HEK293 (cell line): ENCODE measurements around the gene TMEM151A.

Experiments
- CTCF ChIP-seq: fragments of 450-650 bp; formaldehyde crosslinking; IDR thresholded peaks from 2 replicates; pipeline ENCODE4 v1.5.1; 2016; ENCODE audit warnings: missing biosample characterization, missing genetic modification characterization
- ZBTB44 ChIP-seq: fragments of 450-650 bp; IDR thresholded peaks from 2 replicates; pipeline ENCODE4 v1.5.1; 2018; ENCODE audit warnings: missing biosample characterization, mild to moderate bottlenecking, missing genetic modification characterization
- ZBTB7A ChIP-seq: fragments of 450-650 bp; formaldehyde crosslinking; IDR thresholded peaks from 2 replicates; pipeline ENCODE4 v1.5.1; 2016; ENCODE audit warnings: low read depth, missing biosample characterization, missing genetic modification characterization
- ZFHX2 ChIP-seq: fragments of 450-650 bp; formaldehyde crosslinking; conservative IDR thresholded peaks from 2 replicates; pipeline ENCODE4 v1.5.1; 2016; ENCODE audit warnings: missing biosample characterization, missing genetic modification characterization
- ZNF132 ChIP-seq: fragments of 450-650 bp; formaldehyde crosslinking; IDR thresholded peaks from 2 replicates; pipeline ENCODE4 v1.5.1; 2017; ENCODE audit warnings: missing biosample characterization, missing genetic modification characterization, borderline replicate concordance
- ZNF133 ChIP-seq: fragments of 450-650 bp; formaldehyde crosslinking; IDR thresholded peaks from 2 replicates; pipeline ENCODE4 v1.5.1; 2016; ENCODE audit warnings: missing biosample characterization, missing genetic modification characterization
- ZNF140 ChIP-seq: fragments of 450-650 bp; formaldehyde crosslinking; IDR thresholded peaks from 2 replicates; pipeline ENCODE4 v1.5.1; 2016; ENCODE audit warnings: missing biosample characterization, missing genetic modification characterization
- ZNF146 ChIP-seq: fragments of 450-650 bp; formaldehyde crosslinking; IDR thresholded peaks from 2 replicates; pipeline ENCODE4 v1.5.1; 2016; ENCODE audit warnings: missing biosample characterization, missing genetic modification characterization
- ZNF391 ChIP-seq: fragments of 450-650 bp; formaldehyde crosslinking; IDR thresholded peaks from 2 replicates; pipeline ENCODE4 v1.5.1; 2016; ENCODE audit warnings: low read depth, missing biosample characterization, missing genetic modification characterization, borderline replicate concordance
- ZNF488 ChIP-seq: fragments of 450-650 bp; formaldehyde crosslinking; IDR thresholded peaks from 2 replicates; pipeline ENCODE4 v1.5.1; 2016; ENCODE audit warnings: missing biosample characterization, missing genetic modification characterization
- ZNF830 ChIP-seq: fragments of 450-650 bp; IDR thresholded peaks from 2 replicates; pipeline ENCODE4 v1.5.0; 2018; ENCODE audit warnings: missing biosample characterization, missing genetic modification characterization, low read depth, mild to moderate bottlenecking, moderate library complexity

GRCh38 chr11:66302656-66303055 is 11.0 kb downstream of the TMEM151A start:
- TF ChIP-seq ZNF488 (tag by site-specific recombination): no peak
- no peak for TF ChIP-seq CTCF
- TF ChIP-seq ZFHX2 (tag by site-specific recombination): peak; percentile 48
- TF ChIP-seq ZBTB44 (tag by site-specific recombination): no peak
- TF ChIP-seq ZNF391 (tag by site-specific recombination): no peak
- no peak for TF ChIP-seq ZBTB7A
- no peak for TF ChIP-seq ZNF133
- TF ChIP-seq ZNF146 (tag by site-specific recombination): no peak
- TF ChIP-seq ZNF140 (tag by site-specific recombination): no peak
- no peak for TF ChIP-seq ZNF830 (tag by site-specific recombination)
- no peak for TF ChIP-seq ZNF132 (tag by site-specific recombination)
